Prostate gland (tissue), 2 donors: ENCODE results near the gene SBF1.

Source experiments
- POLR2A ChIP-seq: fragments of 450-650 bp; IDR thresholded peaks from one replicate; pipeline ENCODE4 v1.6.1; 2016; ENCODE audit warnings: antibody characterized with exemption, mild to moderate bottlenecking
- POLR2AphosphoS5 ChIP-seq: sonication (generic); formaldehyde crosslinking; IDR thresholded peaks from one replicate; pipeline ENCODE4 v1.6.1; 2017; ENCODE audit warnings: antibody characterized with exemption
- TF ChIP-seq, protein P1 (sequence below), 4 experiments: fragments of 200-600 bp in 2 of 4; fragments of 450-650 bp in 2 of 4; sonication (generic) in 2 of 4; IDR thresholded peaks; 1 replicate in 3 of 4; 2 replicates in 1 of 4; pipeline ENCODE4 v1.5.1; 2016 to 2019; ENCODE audit warnings: antibody characterized with exemption in 4 of 4, mild to moderate bottlenecking in 2 of 4, moderate library complexity in 2 of 4

DNA sequence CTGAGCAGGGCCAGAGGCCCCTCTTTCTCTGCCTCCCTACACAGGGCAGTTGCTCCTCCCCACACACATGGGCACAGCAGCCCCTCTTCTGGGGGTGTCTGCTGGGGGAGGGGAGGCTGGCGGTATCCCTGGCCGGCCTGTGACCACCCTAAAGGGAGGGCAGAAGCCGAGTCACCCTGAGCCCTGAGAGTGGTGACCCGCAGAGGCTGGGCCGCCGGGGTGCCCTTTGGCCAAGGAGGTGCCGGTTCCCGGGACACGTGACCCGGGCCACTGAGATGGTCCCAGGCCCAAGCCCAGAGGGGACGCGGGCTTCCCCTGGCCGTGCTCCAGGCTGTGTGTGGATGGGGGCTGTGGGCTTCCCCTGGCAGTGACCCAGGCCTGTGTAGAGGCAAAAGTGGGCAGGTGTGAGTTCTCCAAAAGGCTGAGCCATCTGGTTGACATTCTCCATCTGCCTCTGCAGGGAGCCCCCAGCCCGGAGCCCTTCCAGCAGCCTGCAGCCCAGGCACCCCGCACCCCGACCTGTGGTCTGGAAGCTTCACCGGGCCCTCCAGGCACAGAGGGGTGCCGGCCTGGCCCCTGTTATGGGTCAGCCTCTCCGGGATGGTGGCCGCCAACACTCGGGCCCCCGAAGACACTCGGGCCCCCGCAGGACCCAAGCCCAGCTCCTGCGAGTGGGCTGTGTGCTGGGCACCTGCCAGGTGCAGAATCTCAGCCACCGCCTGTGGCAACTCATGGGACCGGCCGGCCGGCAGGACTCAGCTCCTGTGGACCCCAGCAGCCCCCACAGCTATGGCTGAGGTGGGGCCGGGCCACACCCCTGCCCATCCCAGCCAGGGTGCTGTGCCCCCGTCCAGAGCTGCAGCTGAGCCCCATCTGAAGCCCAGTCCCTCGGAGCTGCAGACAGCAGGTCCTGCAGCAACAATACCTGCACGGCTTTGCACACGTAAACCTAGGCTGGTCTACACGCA, 7.6 kb upstream of the SBF1 start:
- TF ChIP-seq, protein P1, sequence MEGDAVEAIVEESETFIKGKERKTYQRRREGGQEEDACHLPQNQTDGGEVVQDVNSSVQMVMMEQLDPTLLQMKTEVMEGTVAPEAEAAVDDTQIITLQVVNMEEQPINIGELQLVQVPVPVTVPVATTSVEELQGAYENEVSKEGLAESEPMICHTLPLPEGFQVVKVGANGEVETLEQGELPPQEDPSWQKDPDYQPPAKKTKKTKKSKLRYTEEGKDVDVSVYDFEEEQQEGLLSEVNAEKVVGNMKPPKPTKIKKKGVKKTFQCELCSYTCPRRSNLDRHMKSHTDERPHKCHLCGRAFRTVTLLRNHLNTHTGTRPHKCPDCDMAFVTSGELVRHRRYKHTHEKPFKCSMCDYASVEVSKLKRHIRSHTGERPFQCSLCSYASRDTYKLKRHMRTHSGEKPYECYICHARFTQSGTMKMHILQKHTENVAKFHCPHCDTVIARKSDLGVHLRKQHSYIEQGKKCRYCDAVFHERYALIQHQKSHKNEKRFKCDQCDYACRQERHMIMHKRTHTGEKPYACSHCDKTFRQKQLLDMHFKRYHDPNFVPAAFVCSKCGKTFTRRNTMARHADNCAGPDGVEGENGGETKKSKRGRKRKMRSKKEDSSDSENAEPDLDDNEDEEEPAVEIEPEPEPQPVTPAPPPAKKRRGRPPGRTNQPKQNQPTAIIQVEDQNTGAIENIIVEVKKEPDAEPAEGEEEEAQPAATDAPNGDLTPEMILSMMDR (IDR thresholded peaks at IDR 0.05): no peak
- no peak for TF ChIP-seq POLR2AphosphoS5
- TF ChIP-seq POLR2A: no peak
